ENCODE measurements around the gene CFH. TPM values are rescaled to one million over a fixed set of nuclear protein-coding genes. Genes with fewer than 3 reads are reported as not detected.

CFH gene
- total RNA-seq, 1 donor = 164 TPM

DNA sequence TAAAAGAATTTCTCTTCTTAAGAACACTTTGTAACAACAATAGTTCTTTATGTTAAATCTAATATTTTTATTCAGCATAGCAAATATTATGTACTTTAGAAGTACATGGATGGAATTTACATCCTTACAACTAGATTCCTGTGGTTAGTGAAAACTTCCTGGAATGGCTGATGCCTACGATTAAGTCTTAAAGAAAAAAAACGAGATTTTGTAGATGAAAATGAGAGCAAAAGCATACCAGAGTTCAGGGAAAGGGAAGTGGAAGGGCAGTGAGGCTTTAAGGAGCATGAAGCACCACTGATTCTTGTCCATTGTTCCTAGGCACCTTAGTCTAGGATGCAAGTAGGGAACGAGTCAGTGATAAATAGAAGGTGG, 26.7 kb downstream of the CFH start:
- H3K36me3 ChIP-seq (ENCODE audit: insufficient read depth, low read length) = no peaks in the 10 kb centered on the region
- H4K20me1 ChIP-seq (ENCODE audit: insufficient read depth, low read length) = no peaks in the 10 kb centered on the region
- H2AFZ ChIP-seq (ENCODE audit: low read length) = no peak overlapping the region
- TF ChIP-seq, protein P1, sequence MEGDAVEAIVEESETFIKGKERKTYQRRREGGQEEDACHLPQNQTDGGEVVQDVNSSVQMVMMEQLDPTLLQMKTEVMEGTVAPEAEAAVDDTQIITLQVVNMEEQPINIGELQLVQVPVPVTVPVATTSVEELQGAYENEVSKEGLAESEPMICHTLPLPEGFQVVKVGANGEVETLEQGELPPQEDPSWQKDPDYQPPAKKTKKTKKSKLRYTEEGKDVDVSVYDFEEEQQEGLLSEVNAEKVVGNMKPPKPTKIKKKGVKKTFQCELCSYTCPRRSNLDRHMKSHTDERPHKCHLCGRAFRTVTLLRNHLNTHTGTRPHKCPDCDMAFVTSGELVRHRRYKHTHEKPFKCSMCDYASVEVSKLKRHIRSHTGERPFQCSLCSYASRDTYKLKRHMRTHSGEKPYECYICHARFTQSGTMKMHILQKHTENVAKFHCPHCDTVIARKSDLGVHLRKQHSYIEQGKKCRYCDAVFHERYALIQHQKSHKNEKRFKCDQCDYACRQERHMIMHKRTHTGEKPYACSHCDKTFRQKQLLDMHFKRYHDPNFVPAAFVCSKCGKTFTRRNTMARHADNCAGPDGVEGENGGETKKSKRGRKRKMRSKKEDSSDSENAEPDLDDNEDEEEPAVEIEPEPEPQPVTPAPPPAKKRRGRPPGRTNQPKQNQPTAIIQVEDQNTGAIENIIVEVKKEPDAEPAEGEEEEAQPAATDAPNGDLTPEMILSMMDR (IDR thresholded peaks at IDR 0.05; ENCODE audit: extremely low read depth, low read depth, low read length) = no peak
- DNase-seq (ENCODE audit: insufficient read length, low spot score, missing footprints) = no peak
- H3K79me2 ChIP-seq (ENCODE audit: insufficient read depth, low read length) = no peaks in the 10 kb centered on the region
- H3K27me3 ChIP-seq (ENCODE audit: insufficient read depth, low read length) = no peaks in the 10 kb centered on the region
- no peaks in the 10 kb centered on the region for H3K9me3 ChIP-seq (ENCODE audit: low read depth, low read length)
- peak overlapping the region; percentile 2 for H3K4me2 ChIP-seq (ENCODE audit: insufficient read depth, low read length)
- H3K4me3 ChIP-seq (ENCODE audit: insufficient read depth, low read length) = no peak overlapping the region
- no peak overlapping the region for H3K27ac ChIP-seq (ENCODE audit: low read depth, low read length)
- peaks cover 11% of the 10 kb centered on the region for H3K4me1 ChIP-seq (ENCODE audit: insufficient read depth, low read length)

DNA sequence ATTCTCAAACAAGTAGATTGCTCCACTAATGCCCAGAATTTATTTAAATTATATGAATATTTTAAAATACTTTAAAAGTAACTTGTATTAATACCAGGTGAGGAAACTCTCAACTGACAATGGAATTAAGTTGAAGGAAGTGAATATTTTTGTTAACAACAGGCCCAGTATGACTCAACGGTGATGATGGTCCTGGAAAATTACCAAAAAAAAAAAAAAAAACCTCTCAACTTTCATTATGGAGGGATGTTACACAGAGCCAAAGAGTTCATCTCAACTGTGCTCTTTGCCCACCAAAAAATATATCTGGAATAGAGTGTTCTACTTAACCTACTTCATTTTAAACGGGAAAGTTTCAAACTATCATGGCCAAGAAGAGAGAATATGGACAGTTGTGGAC, 28.3 kb downstream of the CFH start:
- Histone ChIP-seq H4K20me1 (ENCODE audit: insufficient read depth, low read length) (no peaks in the 10 kb centered on the region), H2AFZ (ENCODE audit: low read length) (no peak overlapping the region), H3K9me3 (ENCODE audit: low read depth, low read length) (no peaks in the 10 kb centered on the region), H3K4me2 (ENCODE audit: insufficient read depth, low read length) (no peak overlapping the region), H3K4me1 (ENCODE audit: insufficient read depth, low read length) (peaks cover 11% of the 10 kb centered on the region), H3K36me3 (ENCODE audit: insufficient read depth, low read length) (no peaks in the 10 kb centered on the region), H3K4me3 (ENCODE audit: insufficient read depth, low read length) (no peak overlapping the region), H3K79me2 (ENCODE audit: insufficient read depth, low read length) (no peaks in the 10 kb centered on the region), H3K27ac (ENCODE audit: low read depth, low read length) (no peak overlapping the region), H3K27me3 (ENCODE audit: insufficient read depth, low read length) (no peaks in the 10 kb centered on the region)
- TF ChIP-seq, protein P1 (IDR thresholded peaks at IDR 0.05; ENCODE audit: extremely low read depth, low read depth, low read length) = no peak
- DNase-seq (ENCODE audit: insufficient read length, low spot score, missing footprints) = no peak

DNA sequence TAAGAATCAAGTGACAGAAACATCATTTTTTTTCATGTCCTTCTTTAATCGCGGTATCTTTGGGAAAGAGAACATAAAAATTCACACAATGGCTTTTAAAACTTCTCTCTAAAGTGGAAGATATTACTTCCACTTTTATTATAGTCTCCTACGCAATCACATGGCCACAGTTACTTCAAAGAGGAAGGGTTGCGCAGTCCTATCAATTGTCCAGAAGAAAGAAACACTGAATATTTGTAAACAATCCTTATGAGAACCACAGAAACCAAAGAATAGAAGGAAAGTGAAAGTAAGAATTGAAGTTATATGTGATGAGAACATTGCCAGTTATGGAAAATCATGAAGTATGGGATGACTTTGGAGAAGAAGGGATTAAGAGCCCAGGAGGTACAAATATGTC, 32.6 kb downstream of the CFH start:
- H3K4me2 ChIP-seq (ENCODE audit: insufficient read depth, low read length) = no peak overlapping the region
- TF ChIP-seq, protein P1 (IDR thresholded peaks at IDR 0.05; ENCODE audit: extremely low read depth, low read depth, low read length) = no peak
- no peaks in the 10 kb centered on the region for H3K9me3 ChIP-seq (ENCODE audit: low read depth, low read length)

DNA sequence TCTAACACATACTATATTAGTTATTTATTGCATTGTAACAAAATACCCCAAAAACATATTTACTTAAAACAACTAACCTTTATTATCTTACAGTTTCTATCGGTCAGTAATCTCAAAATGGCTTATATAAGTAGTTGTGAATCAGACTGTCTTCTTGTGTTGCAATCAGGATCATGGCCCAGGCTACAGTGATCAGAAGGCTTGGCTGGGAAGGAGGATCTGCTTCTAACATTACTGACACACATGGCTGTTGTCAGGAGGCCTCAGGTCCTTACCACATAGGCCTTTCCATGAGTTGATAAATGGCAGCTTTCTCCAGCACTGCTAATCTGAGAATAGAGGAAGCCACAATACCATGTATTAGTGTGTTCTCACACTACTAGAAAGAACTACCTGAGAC, 33.7 kb downstream of the CFH start:
- no peaks in the 10 kb centered on the region for H3K9me3 ChIP-seq (ENCODE audit: low read depth, low read length)
- H4K20me1 ChIP-seq (ENCODE audit: insufficient read depth, low read length) = no peaks in the 10 kb centered on the region
- H3K36me3 ChIP-seq (ENCODE audit: insufficient read depth, low read length) = peaks cover under 1% of the 10 kb centered on the region
- TF ChIP-seq, protein P1 (IDR thresholded peaks at IDR 0.05; ENCODE audit: extremely low read depth, low read depth, low read length) = no peak
- no peak overlapping the region for H3K4me2 ChIP-seq (ENCODE audit: insufficient read depth, low read length)
- no peak for DNase-seq (ENCODE audit: insufficient read length, low spot score, missing footprints)
- H3K27me3 ChIP-seq (ENCODE audit: insufficient read depth, low read length) = no peaks in the 10 kb centered on the region
- H3K4me3 ChIP-seq (ENCODE audit: insufficient read depth, low read length) = no peak overlapping the region
- no peaks in the 10 kb centered on the region for H3K79me2 ChIP-seq (ENCODE audit: insufficient read depth, low read length)
- no peaks in the 10 kb centered on the region for H3K4me1 ChIP-seq (ENCODE audit: insufficient read depth, low read length)
- H3K27ac ChIP-seq (ENCODE audit: low read depth, low read length) = no peak overlapping the region
- H2AFZ ChIP-seq (ENCODE audit: low read length) = no peak overlapping the region

More for the DNA sequence above, 32.6 kb downstream of the CFH start:
- H3K27ac ChIP-seq (ENCODE audit: low read depth, low read length) = no peak overlapping the region
- no peaks in the 10 kb centered on the region for H3K36me3 ChIP-seq (ENCODE audit: insufficient read depth, low read length)
- no peaks in the 10 kb centered on the region for H3K4me1 ChIP-seq (ENCODE audit: insufficient read depth, low read length)
- no peaks in the 10 kb centered on the region for H3K79me2 ChIP-seq (ENCODE audit: insufficient read depth, low read length)
- H4K20me1 ChIP-seq (ENCODE audit: insufficient read depth, low read length) = no peaks in the 10 kb centered on the region
- DNase-seq (ENCODE audit: insufficient read length, low spot score, missing footprints) = no peak
- H2AFZ ChIP-seq (ENCODE audit: low read length) = no peak overlapping the region
- H3K4me3 ChIP-seq (ENCODE audit: insufficient read depth, low read length) = no peak overlapping the region
- H3K27me3 ChIP-seq (ENCODE audit: insufficient read depth, low read length) = no peaks in the 10 kb centered on the region
